KMS-11 (cell line): ENCODE data around the gene GTF3C1.

ENCODE experiments used
- H2AFZ ChIP-seq: fragments of 200-600 bp; sonication (generic); 2 replicates; pipeline ENCODE4 v1.6.1; 2016; ENCODE audit warnings: antibody characterized with exemption, mixed run types, low read depth
- H3K27ac ChIP-seq: fragments of 200-600 bp; sonication (generic); 2 replicates; pipeline ENCODE4 v1.6.1; 2016; ENCODE audit warnings: mild to moderate bottlenecking, mixed run types
- H3K27me3 ChIP-seq: fragments of 200-600 bp; sonication (generic); 2 replicates; pipeline ENCODE4 v1.6.1; 2017; ENCODE audit warnings: mild to moderate bottlenecking, low read depth, mixed run types, moderate library complexity; ENCODE audit not compliant: insufficient read depth
- H3K36me3 ChIP-seq: fragments of 200-600 bp; sonication (generic); 2 replicates; pipeline ENCODE4 v1.6.1; 2017; ENCODE audit warnings: mild to moderate bottlenecking, mixed run types; ENCODE audit not compliant: insufficient read depth
- H3K4me1 ChIP-seq: fragments of 200-600 bp; sonication (generic); 2 replicates; pipeline ENCODE4 v1.6.1; 2016; ENCODE audit warnings: mild to moderate bottlenecking, low read depth, mixed run types; ENCODE audit not compliant: poor library complexity, severe bottlenecking
- H3K4me2 ChIP-seq: fragments of 200-600 bp; sonication (generic); 2 replicates; pipeline ENCODE4 v1.7.0; 2016; ENCODE audit warnings: mild to moderate bottlenecking, mixed run types
- H3K4me3 ChIP-seq: fragments of 200-600 bp; sonication (generic); IDR thresholded peaks from 2 replicates; pipeline ENCODE4 v1.6.1; 2017; ENCODE audit warnings: low read depth, low read length, mixed read lengths; ENCODE audit not compliant: insufficient read depth
- H3K79me2 ChIP-seq: fragments of 200-600 bp; sonication (generic); 2 replicates; pipeline ENCODE4 v1.6.1; 2016; ENCODE audit warnings: low read depth, mixed run types; ENCODE audit not compliant: insufficient read depth
- H3K9ac ChIP-seq: fragments of 200-600 bp; sonication (generic); 2 replicates; pipeline ENCODE4 v1.6.1; 2016; ENCODE audit warnings: mild to moderate bottlenecking, mixed run types
- H4K20me1 ChIP-seq: fragments of 200-600 bp; sonication (generic); 2 replicates; pipeline ENCODE4 v1.6.1; 2016; ENCODE audit warnings: mild to moderate bottlenecking, mixed run types; ENCODE audit not compliant: insufficient read depth
- TF ChIP-seq, protein P1 (sequence below): fragments of 200-600 bp; sonication (generic); conservative IDR thresholded peaks from 2 replicates; pipeline ENCODE4 v1.6.1; 2017; ENCODE audit warnings: low read depth, mild to moderate bottlenecking, antibody characterized with exemption, low read length, moderate library complexity, mixed read lengths

The GTF3C1 gene

DNA sequence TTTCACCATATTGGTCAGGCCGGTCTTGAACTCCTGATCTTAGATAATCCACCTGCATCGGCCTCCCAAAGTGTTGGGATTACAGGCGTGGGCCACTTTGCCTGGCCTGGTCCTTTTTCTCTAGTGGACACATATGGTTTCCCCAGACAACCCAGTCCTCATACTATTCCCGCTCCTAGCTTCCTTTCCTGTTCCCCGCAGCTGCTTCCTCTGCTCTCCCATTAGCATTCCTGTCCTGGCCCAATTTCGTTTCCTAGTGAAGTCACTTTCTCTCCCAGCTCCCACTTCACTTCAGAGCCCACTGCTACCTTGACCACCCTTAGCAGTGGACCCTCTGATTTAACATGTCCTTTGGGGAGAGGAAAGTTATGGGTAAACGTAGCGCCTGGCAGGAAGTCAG is 11.5 kb upstream of the GTF3C1 start:
- Histone ChIP-seq H4K20me1 (no peaks in the 10 kb centered on the region; the same call in 1 of the 2 replicates), H3K36me3 (peaks cover 6% of the 10 kb centered on the region; the same call in 1 of the 2 replicates), H3K9ac (no peak overlapping the region), H3K79me2 (no peaks in the 10 kb centered on the region), H3K4me2 (no peak overlapping the region), H2AFZ (no peak overlapping the region), H3K4me3 (no peak overlapping the region), H3K27me3 (no peaks in the 10 kb centered on the region), H3K27ac (no peak overlapping the region), H3K4me1 (no peaks in the 10 kb centered on the region)
- TF ChIP-seq, protein P1, sequence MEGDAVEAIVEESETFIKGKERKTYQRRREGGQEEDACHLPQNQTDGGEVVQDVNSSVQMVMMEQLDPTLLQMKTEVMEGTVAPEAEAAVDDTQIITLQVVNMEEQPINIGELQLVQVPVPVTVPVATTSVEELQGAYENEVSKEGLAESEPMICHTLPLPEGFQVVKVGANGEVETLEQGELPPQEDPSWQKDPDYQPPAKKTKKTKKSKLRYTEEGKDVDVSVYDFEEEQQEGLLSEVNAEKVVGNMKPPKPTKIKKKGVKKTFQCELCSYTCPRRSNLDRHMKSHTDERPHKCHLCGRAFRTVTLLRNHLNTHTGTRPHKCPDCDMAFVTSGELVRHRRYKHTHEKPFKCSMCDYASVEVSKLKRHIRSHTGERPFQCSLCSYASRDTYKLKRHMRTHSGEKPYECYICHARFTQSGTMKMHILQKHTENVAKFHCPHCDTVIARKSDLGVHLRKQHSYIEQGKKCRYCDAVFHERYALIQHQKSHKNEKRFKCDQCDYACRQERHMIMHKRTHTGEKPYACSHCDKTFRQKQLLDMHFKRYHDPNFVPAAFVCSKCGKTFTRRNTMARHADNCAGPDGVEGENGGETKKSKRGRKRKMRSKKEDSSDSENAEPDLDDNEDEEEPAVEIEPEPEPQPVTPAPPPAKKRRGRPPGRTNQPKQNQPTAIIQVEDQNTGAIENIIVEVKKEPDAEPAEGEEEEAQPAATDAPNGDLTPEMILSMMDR: no peak

DNA sequence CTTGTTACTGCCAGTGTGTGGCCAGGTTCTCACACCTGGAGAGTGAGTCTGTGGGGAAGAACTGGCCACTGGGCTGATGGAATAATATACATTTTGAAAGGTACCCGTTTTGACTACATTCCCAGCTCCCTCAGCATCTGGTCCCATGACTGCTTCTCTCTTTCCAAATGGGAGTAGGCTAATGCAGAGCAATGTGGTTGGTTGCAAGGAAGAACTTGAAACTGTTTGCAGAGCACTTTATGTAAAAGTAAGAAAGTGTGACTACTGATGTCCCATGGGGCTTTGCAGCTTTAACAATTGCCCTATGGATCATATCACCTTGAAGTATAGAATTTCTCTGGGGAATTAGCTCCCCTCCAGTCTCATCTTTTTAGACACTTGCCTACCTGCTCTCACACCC is 9.2 kb upstream of the GTF3C1 start:
- H3K9ac ChIP-seq: no peak overlapping the region
- H3K4me3 ChIP-seq: no peak overlapping the region
- H3K27ac ChIP-seq: no peak overlapping the region
- TF ChIP-seq, protein P1: no peak
- peaks cover 6% of the 10 kb centered on the region; the same call in 1 of the 2 replicates for H3K36me3 ChIP-seq
- no peaks in the 10 kb centered on the region for H3K27me3 ChIP-seq
- no peaks in the 10 kb centered on the region for H3K4me1 ChIP-seq
- no peak overlapping the region for H3K4me2 ChIP-seq
- no peaks in the 10 kb centered on the region for H3K79me2 ChIP-seq
- no peak overlapping the region for H2AFZ ChIP-seq
- H4K20me1 ChIP-seq: no peaks in the 10 kb centered on the region; the same call in 1 of the 2 replicates

DNA sequence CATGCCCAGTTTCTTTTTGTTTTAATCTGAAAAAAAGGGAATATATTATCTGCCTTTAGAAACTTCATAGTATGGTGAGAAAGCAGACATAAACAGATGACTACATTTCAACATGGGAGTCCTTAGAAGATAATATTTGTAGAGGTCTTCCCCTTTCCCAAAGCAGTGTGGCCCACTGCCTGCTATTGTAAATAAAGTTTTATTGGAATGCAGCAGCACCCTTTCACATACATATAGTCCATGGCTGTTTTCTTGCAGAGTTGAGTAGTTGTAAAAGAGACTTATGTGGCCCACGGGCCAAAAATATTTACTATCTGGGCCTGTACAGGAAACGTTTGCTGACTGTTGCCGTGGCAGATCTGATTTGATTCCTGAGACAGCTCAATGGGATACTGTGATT is 8.7 kb upstream of the GTF3C1 start:
- no peaks in the 10 kb centered on the region; the same call in 1 of the 2 replicates for H4K20me1 ChIP-seq
- H3K4me1 ChIP-seq: no peaks in the 10 kb centered on the region
- H3K9ac ChIP-seq: no peak overlapping the region
- no peak overlapping the region for H3K4me3 ChIP-seq
- H3K4me2 ChIP-seq: no peak overlapping the region
- no peak overlapping the region for H3K27ac ChIP-seq
- H3K27me3 ChIP-seq: no peaks in the 10 kb centered on the region
- TF ChIP-seq, protein P1: no peak
- H3K79me2 ChIP-seq: no peaks in the 10 kb centered on the region
- H2AFZ ChIP-seq: no peak overlapping the region
- peaks cover 6% of the 10 kb centered on the region; the same call in 1 of the 2 replicates for H3K36me3 ChIP-seq

GRCh38 chr16:27556471-27556870 is 6.8 kb upstream of the GTF3C1 start:
- Histone ChIP-seq H3K27ac (no peak overlapping the region), H3K27me3 (no peaks in the 10 kb centered on the region), H2AFZ (no peak overlapping the region), H4K20me1 (no peaks in the 10 kb centered on the region), H3K9ac (no peak overlapping the region), H3K4me3 (no peak overlapping the region), H3K4me2 (no peak overlapping the region), H3K4me1 (no peaks in the 10 kb centered on the region), H3K79me2 (no peaks in the 10 kb centered on the region), H3K36me3 (peaks cover 6% of the 10 kb centered on the region; the same call in 1 of the 2 replicates)
- TF ChIP-seq, protein P1: no peak
